ENCODE data around the gene ACOXL.

Gene ACOXL

GRCh38 chr2:110815938-110816337 is 83.6 kb downstream of the ACOXL start:
- Histone ChIP-seq H2AFZ (ENCODE audit: low read depth, low read length, severe bottlenecking) (no peak overlapping the region), H3K9ac (ENCODE audit: low read length) (no peak overlapping the region), H3K4me2 (ENCODE audit: low read depth, low read length, poor library complexity, severe bottlenecking) (no peak overlapping the region), H4K20me1 (ENCODE audit: low read depth, low read length) (no peaks in the 10 kb centered on the region), H3K27me3 (ENCODE audit: low read length) (no peaks in the 10 kb centered on the region), H3K27ac (ENCODE audit: low read depth, low read length) (no peak overlapping the region), H3K9me3 (ENCODE audit: insufficient read depth, low read length) (no peaks in the 10 kb centered on the region), H3K36me3 (ENCODE audit: low read length) (no peaks in the 10 kb centered on the region), H3K79me2 (ENCODE audit: insufficient read depth, low read length) (no peaks in the 10 kb centered on the region), H3K4me3 (ENCODE audit: insufficient read depth, low read length, poor library complexity, severe bottlenecking) (no peak overlapping the region), H3F3A (ENCODE audit: insufficient read depth) (no peaks in the 10 kb centered on the region), H3K9me2 (replicated peaks; ENCODE audit: insufficient read depth, low read length) (no peaks in the 10 kb centered on the region)
- no peak for TF ChIP-seq CTCF (IDR thresholded peaks at IDR 0.05; ENCODE audit: insufficient read depth, low read length, poor library complexity, severe bottlenecking)

- Histone ChIP-seq H2AFZ (ENCODE audit: low read depth, low read length, severe bottlenecking) (no peak overlapping the region), H3K27me3 (ENCODE audit: low read length) (no peaks in the 10 kb centered on the region), H3K79me2 (ENCODE audit: insufficient read depth, low read length) (no peaks in the 10 kb centered on the region), H3K9ac (ENCODE audit: low read length) (no peak overlapping the region), H3K4me2 (ENCODE audit: low read depth, low read length, poor library complexity, severe bottlenecking) (no peak overlapping the region), H4K20me1 (ENCODE audit: low read depth, low read length) (no peaks in the 10 kb centered on the region), H3K9me2 (replicated peaks; ENCODE audit: insufficient read depth, low read length) (no peaks in the 10 kb centered on the region), H3K27ac (ENCODE audit: low read depth, low read length) (no peak overlapping the region), H3K9me3 (ENCODE audit: insufficient read depth, low read length) (no peaks in the 10 kb centered on the region), H3K36me3 (ENCODE audit: low read length) (no peaks in the 10 kb centered on the region), H3F3A (ENCODE audit: insufficient read depth) (no peaks in the 10 kb centered on the region), H3K4me3 (ENCODE audit: insufficient read depth, low read length, poor library complexity, severe bottlenecking) (no peak overlapping the region)
- TF ChIP-seq CTCF (IDR thresholded peaks at IDR 0.05; ENCODE audit: insufficient read depth, low read length, poor library complexity, severe bottlenecking) (no peak), EZH2phosphoT487 (conservative IDR thresholded peaks at IDR 0.05; ENCODE audit: low read length) (no peak)
These were observed 84.3 kb downstream of the ACOXL start for GRCh38 chr2:110816404-110817365.

GRCh38 chr2:110818767-110819481 is 86.6 kb downstream of the ACOXL start:
- no peaks in the 10 kb centered on the region for H4K20me1 ChIP-seq (ENCODE audit: low read depth, low read length)
- no peak overlapping the region for H3K9ac ChIP-seq (ENCODE audit: low read length)
- H3F3A ChIP-seq (ENCODE audit: insufficient read depth), result no peaks in the 10 kb centered on the region
- H3K9me3 ChIP-seq (ENCODE audit: insufficient read depth, low read length), result no peaks in the 10 kb centered on the region
- no peak overlapping the region for H2AFZ ChIP-seq (ENCODE audit: low read depth, low read length, severe bottlenecking)
- TF ChIP-seq EZH2phosphoT487 (conservative IDR thresholded peaks at IDR 0.05; ENCODE audit: low read length) (no peak), CTCF (IDR thresholded peaks at IDR 0.05; ENCODE audit: insufficient read depth, low read length, poor library complexity, severe bottlenecking) (no peak)
- H3K4me2 ChIP-seq (ENCODE audit: low read depth, low read length, poor library complexity, severe bottlenecking), result no peak overlapping the region
- H3K9me2 ChIP-seq (replicated peaks; ENCODE audit: insufficient read depth, low read length), result no peaks in the 10 kb centered on the region
- no peak overlapping the region for H3K4me3 ChIP-seq (ENCODE audit: insufficient read depth, low read length, poor library complexity, severe bottlenecking)
- no peaks in the 10 kb centered on the region for H3K27me3 ChIP-seq (ENCODE audit: low read length)
- no peaks in the 10 kb centered on the region for H3K36me3 ChIP-seq (ENCODE audit: low read length)
- no peaks in the 10 kb centered on the region for H3K79me2 ChIP-seq (ENCODE audit: insufficient read depth, low read length)
- no peak overlapping the region for H3K27ac ChIP-seq (ENCODE audit: low read depth, low read length)
